ENCODE data around the gene CCDC197. TPM values are rescaled to one million over a fixed set of nuclear protein-coding genes. Genes with fewer than 3 reads are reported as not detected.

CCDC197 gene
- total RNA-seq, 3 donors from 2014 or later, result not detected

GRCh38 chr14:94008234-94008633 is 11.1 kb downstream of the CCDC197 start:
- peaks cover 0 to 6% of the 10 kb centered on the region in 2 donors for H3K27me3 ChIP-seq
- intact Hi-C loops (cut with DNase I; ENCODE audit: low total_unique reads), result no loop called here
- no peak for DNase-seq (ENCODE audit: low spot score in 2 of 2)
- no peak overlapping the region for H3K4me3 ChIP-seq
- H3K4me1 ChIP-seq, result no peaks in the 10 kb centered on the region
- H3K36me3 ChIP-seq, result no peaks in the 10 kb centered on the region
- TF ChIP-seq POLR2AphosphoS5 (IDR thresholded peaks at IDR 0.05) (no peak), CTCF (IDR thresholded peaks at IDR 0.05) (no peak), POLR2A (IDR thresholded peaks at IDR 0.05) (no peak)
- H3K9me3 ChIP-seq, result no peaks in the 10 kb centered on the region
- no peak overlapping the region for H3K27ac ChIP-seq

- DNase-seq (ENCODE audit: low spot score in 2 of 2), result no peak
- H3K27ac ChIP-seq, result no peak overlapping the region
These were observed 12.7 kb downstream of the CCDC197 start for GRCh38 chr14:94009767-94010166.

GRCh38 chr14:94010625-94011024 is 13.5 kb downstream of the CCDC197 start:
- H3K4me3 ChIP-seq, result no peak overlapping the region
- no peaks in the 10 kb centered on the region for H3K36me3 ChIP-seq
- H3K9me3 ChIP-seq, result no peaks in the 10 kb centered on the region
- H3K27me3 ChIP-seq, result no peaks in the 10 kb centered on the region
- no peaks in the 10 kb centered on the region for H3K4me1 ChIP-seq
- H3K27ac ChIP-seq, result no peak overlapping the region
- intact Hi-C loops (cut with DNase I; ENCODE audit: low total_unique reads), result no loop called here
- no peak for DNase-seq (ENCODE audit: low spot score in 2 of 2)
- TF ChIP-seq POLR2AphosphoS5 (IDR thresholded peaks at IDR 0.05), result no peak
- no peak for TF ChIP-seq POLR2A (IDR thresholded peaks at IDR 0.05)
- TF ChIP-seq CTCF (IDR thresholded peaks at IDR 0.05), result no peak

More at GRCh38 chr14:94009767-94010166, 12.7 kb downstream of the CCDC197 start:
- no peaks in the 10 kb centered on the region for H3K27me3 ChIP-seq
- H3K36me3 ChIP-seq, result no peaks in the 10 kb centered on the region
- no peak for TF ChIP-seq POLR2AphosphoS5 (IDR thresholded peaks at IDR 0.05)
- no peak for TF ChIP-seq POLR2A (IDR thresholded peaks at IDR 0.05)
- no peak for TF ChIP-seq CTCF (IDR thresholded peaks at IDR 0.05)
- no peaks in the 10 kb centered on the region for H3K9me3 ChIP-seq
- no peaks in the 10 kb centered on the region for H3K4me1 ChIP-seq
- intact Hi-C loops (cut with DNase I; ENCODE audit: low total_unique reads), result no loop called here
- no peak overlapping the region for H3K4me3 ChIP-seq

- TF ChIP-seq POLR2A (IDR thresholded peaks at IDR 0.05) (no peak), POLR2AphosphoS5 (IDR thresholded peaks at IDR 0.05) (no peak), CTCF (IDR thresholded peaks at IDR 0.05) (no peak)
- Histone ChIP-seq H3K27me3 (no peaks in the 10 kb centered on the region), H3K27ac (no peak overlapping the region), H3K4me3 (no peak overlapping the region), H3K4me1 (no peaks in the 10 kb centered on the region), H3K36me3 (no peaks in the 10 kb centered on the region), H3K9me3 (no peaks in the 10 kb centered on the region)
- intact Hi-C loops (cut with DNase I; ENCODE audit: low total_unique reads), result no loop called here
- no peak for DNase-seq (ENCODE audit: low spot score in 2 of 2)
These were observed 14.7 kb downstream of the CCDC197 start for GRCh38 chr14:94011795-94012194.

- DNase-seq (ENCODE audit: low spot score in 2 of 2), result no peak
- no peak for TF ChIP-seq CTCF (IDR thresholded peaks at IDR 0.05)
- TF ChIP-seq POLR2A (IDR thresholded peaks at IDR 0.05), result no peak
- TF ChIP-seq POLR2AphosphoS5 (IDR thresholded peaks at IDR 0.05), result no peak
- no peaks in the 10 kb centered on the region for H3K36me3 ChIP-seq
- no peaks in the 10 kb centered on the region for H3K27me3 ChIP-seq
- H3K4me3 ChIP-seq, result no peak overlapping the region
- intact Hi-C loops (cut with DNase I; ENCODE audit: low total_unique reads), result no loop called here
- no peaks in the 10 kb centered on the region for H3K9me3 ChIP-seq
- no peaks in the 10 kb centered on the region for H3K4me1 ChIP-seq
- H3K27ac ChIP-seq, result no peak overlapping the region
These were observed 17.3 kb downstream of the CCDC197 start for GRCh38 chr14:94014382-94014781.

Data from breast epithelium (tissue), 4 donors.